ENCODE measurements around the gene KIF22.
A peak's percentile ranks its signal among the peaks of the same experiment; 100 is the strongest.
"Not testable (repeated sequence)": the region's sequence is repeated elsewhere in the genome, so short reads cannot be mapped to it uniquely, and the experiment has no call there.

KIF22 gene

GRCh38 chr16:29765167-29766032 lies 25.2 kb upstream of the KIF22 start:
- no peak overlapping the region for H3K27ac ChIP-seq
- DNase-seq (ENCODE audit: low read depth, low spot score) = no peak

GRCh38 chr16:29766571-29766970 lies 24.0 kb upstream of the KIF22 start:
- no peak for DNase-seq (ENCODE audit: low read depth, low spot score)
- no peak overlapping the region for H3K27ac ChIP-seq

GRCh38 chr16:29767062-29767461 lies 23.5 kb upstream of the KIF22 start:
- no peak for DNase-seq (ENCODE audit: low read depth, low spot score)
- no peak overlapping the region for H3K27ac ChIP-seq

- H3K27ac ChIP-seq = no peak overlapping the region
- no peak for DNase-seq (ENCODE audit: low read depth, low spot score)
Observed at GRCh38 chr16:29769507-29769906, 21.0 kb upstream of the KIF22 start.

- no peak for DNase-seq (ENCODE audit: low read depth, low spot score)
- H3K27ac ChIP-seq = no peak overlapping the region
Observed at GRCh38 chr16:29770250-29770929, 20.2 kb upstream of the KIF22 start.

GRCh38 chr16:29772330-29772729 lies 18.2 kb upstream of the KIF22 start:
- not testable (repeated sequence) for H3K27ac ChIP-seq; DNase-seq (ENCODE audit: low read depth, low spot score)

- no peak overlapping the region for H3K27ac ChIP-seq
- DNase-seq (ENCODE audit: low read depth, low spot score) = no peak
Observed at GRCh38 chr16:29774730-29775129, 15.8 kb upstream of the KIF22 start.

GRCh38 chr16:29775742-29776408 lies 14.7 kb upstream of the KIF22 start:
- H3K27ac ChIP-seq = no peak overlapping the region
- DNase-seq (ENCODE audit: low read depth, low spot score) = no peak

- no peak within 1 kb of the TSS for H3K27ac ChIP-seq
- DNase-seq (ENCODE audit: low read depth, low spot score) = no peak
Observed at GRCh38 chr16:29777576-29778350, 12.8 kb upstream of the KIF22 start, which contains the start of gene ZG16. TSS of gene ZG16 (plus strand) at chr16:29778256. CDS start at chr16:29779267, 1,011 bp downstream.

- DNase-seq (ENCODE audit: low read depth, low spot score) = no peak
- no peak overlapping the region for H3K27ac ChIP-seq
Observed at GRCh38 chr16:29779474-29779873, 11.1 kb upstream of the KIF22 start.

GRCh38 chr16:29783094-29783953 lies 7.2 kb upstream of the KIF22 start:
- H3K27ac ChIP-seq = not testable (repeated sequence)

GRCh38 chr16:29784157-29784556 lies 6.4 kb upstream of the KIF22 start:
- DNase-seq (ENCODE audit: low read depth, low spot score) = no peak

More at GRCh38 chr16:29783094-29783953, 7.2 kb upstream of the KIF22 start:
- DNase-seq (ENCODE audit: low read depth, low spot score) = not testable (repeated sequence)

GRCh38 chr16:29784901-29785500 lies 5.5 kb upstream of the KIF22 start:
- no peak for DNase-seq (ENCODE audit: low read depth, low spot score)
- no peak overlapping the region for H3K27ac ChIP-seq

More at GRCh38 chr16:29784157-29784556, 6.4 kb upstream of the KIF22 start:
- no peak overlapping the region for H3K27ac ChIP-seq

GRCh38 chr16:29787155-29787554 lies 3.4 kb upstream of the KIF22 start:
- DNase-seq (ENCODE audit: low read depth, low spot score); H3K27ac ChIP-seq: not testable (repeated sequence)

- no peak for DNase-seq (ENCODE audit: low read depth, low spot score)
- peak overlapping the region; percentile 44 for H3K27ac ChIP-seq
Observed at GRCh38 chr16:29789775-29790182, 772 bp upstream of the KIF22 start.

- DNase-seq (ENCODE audit: low read depth, low spot score) = no peak
Observed at GRCh38 chr16:29790949-29791844, 646 bp downstream of the KIF22 start.

More at GRCh38 chr16:29790949-29791844, 646 bp downstream of the KIF22 start:
- H3K27ac ChIP-seq = peak overlapping the region; percentile 24
